ENCODE results near the gene MAP2K2. TPM values are rescaled to one million over a fixed set of nuclear protein-coding genes. Genes with fewer than 3 reads are reported as not detected.

The MAP2K2 gene
- total RNA-seq, 1 donor from 2014 or later, result 153 TPM

DNA sequence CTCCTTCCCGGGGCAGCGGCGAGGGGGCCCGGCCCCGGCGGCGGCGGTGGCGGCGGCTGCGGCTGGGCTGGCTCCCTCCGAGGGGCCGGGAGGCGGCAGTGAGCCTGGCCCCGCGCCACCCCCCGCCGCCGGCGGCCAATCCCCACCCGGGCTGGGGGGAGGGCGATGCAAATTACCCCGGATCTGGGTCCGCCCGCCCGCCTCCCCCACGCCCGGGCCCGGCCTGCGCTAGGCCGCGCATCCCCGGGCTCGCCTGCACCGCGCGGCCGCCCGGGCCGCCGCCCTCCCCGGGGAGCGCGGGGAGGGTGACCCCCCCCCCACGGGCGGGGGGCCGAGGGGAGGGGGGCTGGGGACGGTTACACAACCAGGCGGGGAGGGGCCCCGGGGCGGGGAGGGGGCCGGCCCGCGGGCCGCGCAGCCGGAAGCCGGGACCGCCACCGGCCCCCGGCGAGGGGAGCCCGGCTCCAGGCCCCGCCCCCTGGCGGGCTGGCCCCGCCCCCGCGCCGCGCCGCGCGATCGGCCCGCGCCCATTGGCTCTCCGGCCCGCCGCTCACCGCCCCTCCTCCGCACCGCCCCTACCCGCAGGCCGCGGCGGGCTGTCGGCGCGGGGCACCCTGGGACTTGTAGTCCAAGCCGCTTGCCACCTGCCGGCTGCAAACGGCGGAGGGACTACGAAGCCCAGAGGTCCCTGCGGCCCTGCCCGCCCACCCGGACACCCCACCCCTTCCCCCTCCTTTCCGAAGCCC lies 58.3 kb downstream of the MAP2K2 start:
- peaks cover 3% of the 10 kb centered on the region for H3K4me1 Mint-ChIP-seq (ENCODE audit: unreplicated experiment)
- TF ChIP-seq, protein P1, sequence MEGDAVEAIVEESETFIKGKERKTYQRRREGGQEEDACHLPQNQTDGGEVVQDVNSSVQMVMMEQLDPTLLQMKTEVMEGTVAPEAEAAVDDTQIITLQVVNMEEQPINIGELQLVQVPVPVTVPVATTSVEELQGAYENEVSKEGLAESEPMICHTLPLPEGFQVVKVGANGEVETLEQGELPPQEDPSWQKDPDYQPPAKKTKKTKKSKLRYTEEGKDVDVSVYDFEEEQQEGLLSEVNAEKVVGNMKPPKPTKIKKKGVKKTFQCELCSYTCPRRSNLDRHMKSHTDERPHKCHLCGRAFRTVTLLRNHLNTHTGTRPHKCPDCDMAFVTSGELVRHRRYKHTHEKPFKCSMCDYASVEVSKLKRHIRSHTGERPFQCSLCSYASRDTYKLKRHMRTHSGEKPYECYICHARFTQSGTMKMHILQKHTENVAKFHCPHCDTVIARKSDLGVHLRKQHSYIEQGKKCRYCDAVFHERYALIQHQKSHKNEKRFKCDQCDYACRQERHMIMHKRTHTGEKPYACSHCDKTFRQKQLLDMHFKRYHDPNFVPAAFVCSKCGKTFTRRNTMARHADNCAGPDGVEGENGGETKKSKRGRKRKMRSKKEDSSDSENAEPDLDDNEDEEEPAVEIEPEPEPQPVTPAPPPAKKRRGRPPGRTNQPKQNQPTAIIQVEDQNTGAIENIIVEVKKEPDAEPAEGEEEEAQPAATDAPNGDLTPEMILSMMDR (IDR thresholded peaks at IDR 0.05; ENCODE audit: unreplicated experiment), result no peak
- H3K4me3 Mint-ChIP-seq (ENCODE audit: unreplicated experiment), result no peak overlapping the region
- H3K27me3 Mint-ChIP-seq (ENCODE audit: unreplicated experiment), result peaks cover 6% of the 10 kb centered on the region
- peak; percentile 98 for DNase-seq (ENCODE audit: low spot score)
- no peaks in the 10 kb centered on the region for H3K9me3 Mint-ChIP-seq (ENCODE audit: unreplicated experiment)
- no peak overlapping the region for H3K27ac Mint-ChIP-seq (ENCODE audit: unreplicated experiment)
- no peaks in the 10 kb centered on the region for H3K36me3 Mint-ChIP-seq (ENCODE audit: low read depth, unreplicated experiment)

DNA sequence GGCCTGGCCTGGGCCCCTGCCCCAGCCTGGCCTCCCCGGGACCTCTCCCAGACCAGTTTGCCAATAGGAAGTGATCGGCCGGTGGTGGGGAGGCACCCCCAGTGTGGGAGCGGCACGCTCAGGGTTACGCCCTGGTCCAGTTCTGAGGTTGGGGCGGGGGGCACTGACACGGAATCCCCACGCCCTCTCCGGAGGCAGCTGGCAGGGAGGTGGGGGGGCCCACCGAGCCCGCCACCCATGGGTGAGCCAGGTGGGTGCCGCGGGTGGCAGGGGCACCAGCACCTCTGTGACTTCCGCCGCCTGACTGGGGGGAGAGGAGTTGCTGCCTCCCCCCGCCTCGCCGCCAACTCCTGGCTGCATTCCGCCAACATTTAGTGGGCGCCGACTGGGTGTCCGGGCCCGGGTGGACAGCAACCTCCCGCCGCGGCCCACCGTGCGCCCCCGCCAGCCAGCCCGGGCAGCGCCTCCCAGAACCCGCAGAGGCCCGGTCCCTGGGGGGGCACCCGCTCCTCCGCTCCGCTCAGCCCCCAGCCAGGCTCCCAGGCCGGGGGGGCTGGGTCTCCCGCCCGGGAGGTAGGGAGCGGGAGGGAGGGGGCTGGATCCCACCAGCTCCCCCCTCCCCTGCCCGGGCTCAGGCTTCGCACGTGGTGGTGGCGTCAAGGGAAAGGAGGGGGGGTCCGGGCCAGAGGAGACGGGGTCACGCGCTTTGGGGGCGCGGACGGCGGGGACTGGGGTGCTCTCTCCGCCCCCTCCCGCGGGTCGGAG lies 59.2 kb downstream of the MAP2K2 start:
- DNase-seq (ENCODE audit: low spot score), result peak; percentile 47
- H3K27ac Mint-ChIP-seq (ENCODE audit: unreplicated experiment), result no peak overlapping the region
- H3K4me1 Mint-ChIP-seq (ENCODE audit: unreplicated experiment), result peaks cover 3% of the 10 kb centered on the region
- H3K9me3 Mint-ChIP-seq (ENCODE audit: unreplicated experiment), result no peaks in the 10 kb centered on the region
- TF ChIP-seq, protein P1 (IDR thresholded peaks at IDR 0.05; ENCODE audit: unreplicated experiment), result no peak
- H3K36me3 Mint-ChIP-seq (ENCODE audit: low read depth, unreplicated experiment), result no peaks in the 10 kb centered on the region
- H3K27me3 Mint-ChIP-seq (ENCODE audit: unreplicated experiment), result peaks cover 6% of the 10 kb centered on the region
- H3K4me3 Mint-ChIP-seq (ENCODE audit: unreplicated experiment), result no peak overlapping the region

DNA sequence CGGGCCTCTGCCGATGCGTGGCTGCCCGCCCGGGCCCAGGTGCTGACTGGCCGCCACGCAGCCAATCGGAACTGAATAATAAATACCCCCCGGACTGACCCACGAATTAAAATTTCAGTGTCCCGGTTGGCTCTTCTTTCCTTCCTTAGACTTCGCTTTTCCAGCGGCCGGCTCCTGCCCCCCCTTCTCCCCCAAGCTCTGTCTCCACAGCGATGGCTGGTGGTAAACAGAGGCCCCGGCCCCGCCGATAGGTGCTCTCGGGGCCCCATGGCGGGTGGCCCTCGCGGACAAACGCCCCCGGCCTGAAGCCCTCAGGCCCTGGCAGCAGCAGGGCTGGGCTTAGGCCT lies 59.8 kb downstream of the MAP2K2 start:
- Mint-ChIP-seq H3K4me1 (ENCODE audit: unreplicated experiment) (peaks cover 3% of the 10 kb centered on the region), H3K36me3 (ENCODE audit: low read depth, unreplicated experiment) (no peaks in the 10 kb centered on the region), H3K27ac (ENCODE audit: unreplicated experiment) (no peak overlapping the region), H3K4me3 (ENCODE audit: unreplicated experiment) (peak overlapping the region; percentile 90), H3K27me3 (ENCODE audit: unreplicated experiment) (peaks cover 6% of the 10 kb centered on the region), H3K9me3 (ENCODE audit: unreplicated experiment) (no peaks in the 10 kb centered on the region)
- DNase-seq (ENCODE audit: low spot score), result no peak
- TF ChIP-seq, protein P1 (IDR thresholded peaks at IDR 0.05; ENCODE audit: unreplicated experiment), result no peak

DNA sequence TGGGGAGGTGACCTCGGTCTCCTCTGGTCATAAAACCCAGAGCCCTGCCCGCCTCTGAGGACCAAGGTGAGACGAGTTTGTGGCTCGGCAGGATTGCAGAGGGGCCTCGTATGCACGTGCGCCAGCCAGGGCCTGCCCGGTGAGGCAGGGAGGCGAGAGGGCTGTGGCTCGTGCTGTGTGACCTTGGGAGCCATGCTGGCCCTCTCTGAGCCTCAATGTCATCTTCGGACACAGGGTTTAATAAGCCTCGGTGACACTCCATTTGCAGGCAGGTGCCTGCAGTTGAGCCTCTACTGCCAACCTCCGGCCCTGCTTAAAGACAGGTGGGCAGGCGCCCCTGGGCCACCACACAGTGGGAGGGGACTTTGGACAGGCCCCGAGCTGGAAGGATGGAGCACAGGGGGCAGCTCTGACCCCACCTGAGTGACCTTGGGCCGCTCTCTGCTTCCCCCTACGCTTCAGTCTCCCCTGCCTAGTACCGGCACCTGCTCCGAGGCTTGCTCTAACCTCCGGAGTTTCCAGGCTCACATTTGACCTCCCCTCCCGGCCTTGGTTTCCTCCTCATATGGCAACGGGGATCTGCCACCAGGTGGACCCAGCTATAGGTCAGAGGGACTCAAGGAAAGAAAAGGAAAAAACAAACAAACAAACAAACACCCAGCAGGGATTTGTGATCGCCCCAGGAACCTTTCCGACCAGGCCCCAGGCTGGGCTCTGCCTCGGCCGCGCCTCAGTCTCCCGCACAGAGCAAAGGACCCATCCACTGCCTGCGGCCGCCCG lies 60.4 kb downstream of the MAP2K2 start:
- Mint-ChIP-seq H3K27ac (ENCODE audit: unreplicated experiment) (peak overlapping the region; percentile 81), H3K4me1 (ENCODE audit: unreplicated experiment) (peaks cover 3% of the 10 kb centered on the region), H3K27me3 (ENCODE audit: unreplicated experiment) (peaks cover 6% of the 10 kb centered on the region), H3K9me3 (ENCODE audit: unreplicated experiment) (no peaks in the 10 kb centered on the region), H3K36me3 (ENCODE audit: low read depth, unreplicated experiment) (no peaks in the 10 kb centered on the region), H3K4me3 (ENCODE audit: unreplicated experiment) (peak overlapping the region; percentile 90)
- DNase-seq (ENCODE audit: low spot score), result no peak
- TF ChIP-seq, protein P1 (IDR thresholded peaks at IDR 0.05; ENCODE audit: unreplicated experiment), result no peak
